Measurements from ENCODE around the gene TMEM183A. TPM values are rescaled to one million over a fixed set of nuclear protein-coding genes. Genes with fewer than 3 reads are reported as not detected.

TMEM183A gene
- polyA plus RNA-seq, 10 donors: 35.2 to 50.1 (median 39.5) TPM

GRCh38 chr1:203028067-203028783 lies 21.1 kb downstream of the TMEM183A start:
- DNase-seq: no peak

- DNase-seq: no peak
These were observed 21.8 kb downstream of the TMEM183A start for GRCh38 chr1:203028784-203029553.

GRCh38 chr1:203031467-203031866 lies 24.3 kb downstream of the TMEM183A start:
- DNase-seq: no peak

- no peak for DNase-seq
These were observed 26.1 kb downstream of the TMEM183A start for GRCh38 chr1:203033287-203033686.

GRCh38 chr1:203033917-203034316 lies 26.7 kb downstream of the TMEM183A start:
- no peak for DNase-seq

GRCh38 chr1:203034422-203035110 lies 27.4 kb downstream of the TMEM183A start:
- DNase-seq: no peak

- no peak for DNase-seq
These were observed 28.2 kb downstream of the TMEM183A start for GRCh38 chr1:203035111-203036000.

- DNase-seq: no peak
These were observed 29.0 kb downstream of the TMEM183A start for GRCh38 chr1:203036135-203036534.

- no peak for DNase-seq
These were observed 29.4 kb downstream of the TMEM183A start for GRCh38 chr1:203036537-203036936.

GRCh38 chr1:203037509-203038190 lies 30.5 kb downstream of the TMEM183A start:
- no peak for DNase-seq

- peak; percentile 75 to 80 (median 75) for DNase-seq
These were observed 31.1 kb downstream of the TMEM183A start for GRCh38 chr1:203038217-203038741.

- DNase-seq: peak; percentile 71 to 87 (median 79)
These were observed 31.9 kb downstream of the TMEM183A start for GRCh38 chr1:203038891-203039608.

GRCh38 chr1:203039609-203040512 lies 32.7 kb downstream of the TMEM183A start:
- DNase-seq: no peak

- DNase-seq: no peak
These were observed 33.5 kb downstream of the TMEM183A start for GRCh38 chr1:203040513-203041275.

- no peak for DNase-seq
These were observed 34.3 kb downstream of the TMEM183A start for GRCh38 chr1:203041351-203041932.

- DNase-seq: no peak
These were observed 36.8 kb downstream of the TMEM183A start for GRCh38 chr1:203043830-203044545.
